Body of pancreas (tissue), 4 donors: ENCODE data around the gene CANT1.
"Not testable (repeated sequence)": the region's sequence is repeated elsewhere in the genome, so short reads cannot be mapped to it uniquely, and the experiment has no call there.

Experiments
- CTCF ChIP-seq, 7 experiments: fragments of 450-650 bp in 4 of 7; fragments of 200-600 bp in 3 of 7; sonication (generic) in 3 of 7; IDR thresholded peaks; one replicate each; pipeline ENCODE4 v1.5.1; 2016 to 2019; ENCODE audit warnings: antibody characterized with exemption in 7 of 7
- POLR2A ChIP-seq, 3 donors: fragments of 450-650 bp; IDR thresholded peaks; one replicate each; pipeline ENCODE4 v1.6.1; 2016; ENCODE audit warnings: antibody characterized with exemption in 3 of 3, mild to moderate bottlenecking in 2 of 3

GRCh38 chr17:79021929-79022328 lies 12.4 kb upstream of the CANT1 start:
- TF ChIP-seq POLR2A, CTCF (IDR thresholded peaks at IDR 0.05): not testable (repeated sequence)
